Measurements from ENCODE around the gene TMEM178B.

TMEM178B gene

DNA sequence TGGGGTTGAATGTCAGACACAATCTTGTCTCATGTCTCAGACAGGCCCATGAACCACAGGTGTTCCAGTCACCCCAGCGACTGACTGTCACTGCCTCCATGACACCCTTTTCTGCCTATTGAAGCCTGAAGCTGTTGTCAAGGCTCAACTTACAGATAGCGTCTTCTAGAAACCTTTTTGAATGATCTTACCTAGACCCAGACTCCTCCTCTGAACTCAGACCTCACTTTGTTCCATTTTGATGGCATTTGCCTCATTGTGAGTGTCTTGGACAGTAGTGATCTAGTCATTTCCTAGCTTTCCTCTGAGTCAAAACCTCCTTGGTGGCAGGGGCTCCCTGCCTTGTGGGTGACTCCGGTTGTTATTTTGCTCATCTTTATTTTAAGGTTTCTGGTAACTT is 379.0 kb downstream of the TMEM178B start:
- no peak for TF ChIP-seq ZNF335 (tag by site-specific recombination; conservative IDR thresholded peaks at IDR 0.05)
- TF ChIP-seq ZNF585B (tag by site-specific recombination; IDR thresholded peaks at IDR 0.05): no peak
- no peak for TF ChIP-seq ZNF426 (tag by site-specific recombination; IDR thresholded peaks at IDR 0.05)
- TF ChIP-seq ZNF548 (tag by site-specific recombination; IDR thresholded peaks at IDR 0.05): no peak
- no peak for TF ChIP-seq IKZF3 (tag by site-specific recombination; IDR thresholded peaks at IDR 0.05)
- no peak for TF ChIP-seq SCRT1 (tag by site-specific recombination; IDR thresholded peaks at IDR 0.05; ENCODE audit: borderline replicate concordance)
- TF ChIP-seq, protein P1, sequence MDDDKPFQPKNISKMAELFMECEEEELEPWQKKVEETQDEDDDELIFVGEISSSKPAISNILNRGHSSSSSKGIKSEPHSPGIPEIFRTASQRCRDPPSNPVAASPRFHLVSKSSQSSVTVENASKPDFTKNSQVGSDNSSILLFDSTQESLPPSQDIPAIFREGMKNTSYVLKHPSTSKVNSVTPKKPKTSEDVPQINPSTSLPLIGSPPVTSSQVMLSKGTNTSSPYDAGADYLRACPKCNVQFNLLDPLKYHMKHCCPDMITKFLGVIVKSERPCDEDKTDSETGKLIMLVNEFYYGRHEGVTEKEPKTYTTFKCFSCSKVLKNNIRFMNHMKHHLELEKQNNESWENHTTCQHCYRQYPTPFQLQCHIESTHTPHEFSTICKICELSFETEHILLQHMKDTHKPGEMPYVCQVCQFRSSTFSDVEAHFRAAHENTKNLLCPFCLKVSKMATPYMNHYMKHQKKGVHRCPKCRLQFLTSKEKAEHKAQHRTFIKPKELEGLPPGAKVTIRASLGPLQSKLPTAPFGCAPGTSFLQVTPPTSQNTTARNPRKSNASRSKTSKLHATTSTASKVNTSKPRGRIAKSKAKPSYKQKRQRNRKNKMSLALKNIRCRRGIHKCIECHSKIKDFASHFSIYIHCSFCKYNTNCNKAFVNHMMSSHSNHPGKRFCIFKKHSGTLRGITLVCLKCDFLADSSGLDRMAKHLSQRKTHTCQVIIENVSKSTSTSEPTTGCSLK (tag by site-specific recombination; IDR thresholded peaks at IDR 0.05): no peak
- TF ChIP-seq, protein P2, sequence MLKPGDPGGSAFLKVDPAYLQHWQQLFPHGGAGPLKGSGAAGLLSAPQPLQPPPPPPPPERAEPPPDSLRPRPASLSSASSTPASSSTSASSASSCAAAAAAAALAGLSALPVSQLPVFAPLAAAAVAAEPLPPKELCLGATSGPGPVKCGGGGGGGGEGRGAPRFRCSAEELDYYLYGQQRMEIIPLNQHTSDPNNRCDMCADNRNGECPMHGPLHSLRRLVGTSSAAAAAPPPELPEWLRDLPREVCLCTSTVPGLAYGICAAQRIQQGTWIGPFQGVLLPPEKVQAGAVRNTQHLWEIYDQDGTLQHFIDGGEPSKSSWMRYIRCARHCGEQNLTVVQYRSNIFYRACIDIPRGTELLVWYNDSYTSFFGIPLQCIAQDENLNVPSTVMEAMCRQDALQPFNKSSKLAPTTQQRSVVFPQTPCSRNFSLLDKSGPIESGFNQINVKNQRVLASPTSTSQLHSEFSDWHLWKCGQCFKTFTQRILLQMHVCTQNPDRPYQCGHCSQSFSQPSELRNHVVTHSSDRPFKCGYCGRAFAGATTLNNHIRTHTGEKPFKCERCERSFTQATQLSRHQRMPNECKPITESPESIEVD (tag by site-specific recombination; IDR thresholded peaks at IDR 0.05): no peak
- no peak for TF ChIP-seq ZNF214 (tag by site-specific recombination; IDR thresholded peaks at IDR 0.05; ENCODE audit: borderline replicate concordance)
- TF ChIP-seq KLF1 (tag by site-specific recombination; IDR thresholded peaks at IDR 0.05): no peak
- TF ChIP-seq ZBTB17 (tag by site-specific recombination; IDR thresholded peaks at IDR 0.05): no peak
- TF ChIP-seq, protein P3, sequence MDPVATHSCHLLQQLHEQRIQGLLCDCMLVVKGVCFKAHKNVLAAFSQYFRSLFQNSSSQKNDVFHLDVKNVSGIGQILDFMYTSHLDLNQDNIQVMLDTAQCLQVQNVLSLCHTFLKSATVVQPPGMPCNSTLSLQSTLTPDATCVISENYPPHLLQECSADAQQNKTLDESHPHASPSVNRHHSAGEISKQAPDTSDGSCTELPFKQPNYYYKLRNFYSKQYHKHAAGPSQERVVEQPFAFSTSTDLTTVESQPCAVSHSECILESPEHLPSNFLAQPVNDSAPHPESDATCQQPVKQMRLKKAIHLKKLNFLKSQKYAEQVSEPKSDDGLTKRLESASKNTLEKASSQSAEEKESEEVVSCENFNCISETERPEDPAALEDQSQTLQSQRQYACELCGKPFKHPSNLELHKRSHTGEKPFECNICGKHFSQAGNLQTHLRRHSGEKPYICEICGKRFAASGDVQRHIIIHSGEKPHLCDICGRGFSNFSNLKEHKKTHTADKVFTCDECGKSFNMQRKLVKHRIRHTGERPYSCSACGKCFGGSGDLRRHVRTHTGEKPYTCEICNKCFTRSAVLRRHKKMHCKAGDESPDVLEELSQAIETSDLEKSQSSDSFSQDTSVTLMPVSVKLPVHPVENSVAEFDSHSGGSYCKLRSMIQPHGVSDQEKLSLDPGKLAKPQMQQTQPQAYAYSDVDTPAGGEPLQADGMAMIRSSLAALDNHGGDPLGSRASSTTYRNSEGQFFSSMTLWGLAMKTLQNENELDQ (tag by site-specific recombination; IDR thresholded peaks at IDR 0.05; ENCODE audit: low read depth): no peak
- TF ChIP-seq ZSCAN30 (tag by site-specific recombination; IDR thresholded peaks at IDR 0.05): no peak
- no peak for TF ChIP-seq ZXDB (tag by site-specific recombination; IDR thresholded peaks at IDR 0.05)
- Histone ChIP-seq H3K36me3 (ENCODE audit: control insufficient read depth in 2 of 2, insufficient read depth in 1 of 2, low read length in 2 of 2) (no peaks in the 10 kb centered on the region), H3K9me3 (ENCODE audit: control insufficient read depth, insufficient read depth, low read depth, low read length) (no peaks in the 10 kb centered on the region), H3K4me1 (ENCODE audit: control insufficient read depth, insufficient read depth, low read length) (no peaks in the 10 kb centered on the region), H3K4me3 (ENCODE audit: low read depth, low read length) (no peak overlapping the region), H3K27ac (ENCODE audit: extremely low read depth, low read depth, low read length) (no peak overlapping the region)
- CTCF ChIA-PET: no interaction called here
- POLR2A ChIA-PET: no interaction called here

- H3K9me3 ChIP-seq (ENCODE audit: control insufficient read depth, insufficient read depth, low read depth, low read length): no peaks in the 10 kb centered on the region
- no peak overlapping the region for H3K27ac ChIP-seq (ENCODE audit: extremely low read depth, low read depth, low read length)
- H3K36me3 ChIP-seq (ENCODE audit: control insufficient read depth in 2 of 2, insufficient read depth in 1 of 2, low read length in 2 of 2): no peaks in the 10 kb centered on the region
- H3K4me1 ChIP-seq (ENCODE audit: control insufficient read depth, insufficient read depth, low read length): no peaks in the 10 kb centered on the region
- CTCF ChIA-PET: interaction anchor here (0.8 kb wide), 1 partner anchor 79 kb away, joined by 4 read pairs; no protein-coding TSS in a partner anchor
- POLR2A ChIA-PET: no interaction called here
- no peak overlapping the region for H3K4me3 ChIP-seq (ENCODE audit: low read depth, low read length)
- peak; percentile 68 for TF ChIP-seq ZNF596 (tag by site-specific recombination; IDR thresholded peaks at IDR 0.05)
- no peak for TF ChIP-seq ZNF112 (tag by site-specific recombination; IDR thresholded peaks at IDR 0.05)
- TF ChIP-seq, protein P4, sequence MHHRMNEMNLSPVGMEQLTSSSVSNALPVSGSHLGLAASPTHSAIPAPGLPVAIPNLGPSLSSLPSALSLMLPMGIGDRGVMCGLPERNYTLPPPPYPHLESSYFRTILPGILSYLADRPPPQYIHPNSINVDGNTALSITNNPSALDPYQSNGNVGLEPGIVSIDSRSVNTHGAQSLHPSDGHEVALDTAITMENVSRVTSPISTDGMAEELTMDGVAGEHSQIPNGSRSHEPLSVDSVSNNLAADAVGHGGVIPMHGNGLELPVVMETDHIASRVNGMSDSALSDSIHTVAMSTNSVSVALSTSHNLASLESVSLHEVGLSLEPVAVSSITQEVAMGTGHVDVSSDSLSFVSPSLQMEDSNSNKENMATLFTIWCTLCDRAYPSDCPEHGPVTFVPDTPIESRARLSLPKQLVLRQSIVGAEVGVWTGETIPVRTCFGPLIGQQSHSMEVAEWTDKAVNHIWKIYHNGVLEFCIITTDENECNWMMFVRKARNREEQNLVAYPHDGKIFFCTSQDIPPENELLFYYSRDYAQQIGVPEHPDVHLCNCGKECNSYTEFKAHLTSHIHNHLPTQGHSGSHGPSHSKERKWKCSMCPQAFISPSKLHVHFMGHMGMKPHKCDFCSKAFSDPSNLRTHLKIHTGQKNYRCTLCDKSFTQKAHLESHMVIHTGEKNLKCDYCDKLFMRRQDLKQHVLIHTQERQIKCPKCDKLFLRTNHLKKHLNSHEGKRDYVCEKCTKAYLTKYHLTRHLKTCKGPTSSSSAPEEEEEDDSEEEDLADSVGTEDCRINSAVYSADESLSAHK (tag by site-specific recombination; IDR thresholded peaks at IDR 0.05): no peak
- TF ChIP-seq, protein P5, sequence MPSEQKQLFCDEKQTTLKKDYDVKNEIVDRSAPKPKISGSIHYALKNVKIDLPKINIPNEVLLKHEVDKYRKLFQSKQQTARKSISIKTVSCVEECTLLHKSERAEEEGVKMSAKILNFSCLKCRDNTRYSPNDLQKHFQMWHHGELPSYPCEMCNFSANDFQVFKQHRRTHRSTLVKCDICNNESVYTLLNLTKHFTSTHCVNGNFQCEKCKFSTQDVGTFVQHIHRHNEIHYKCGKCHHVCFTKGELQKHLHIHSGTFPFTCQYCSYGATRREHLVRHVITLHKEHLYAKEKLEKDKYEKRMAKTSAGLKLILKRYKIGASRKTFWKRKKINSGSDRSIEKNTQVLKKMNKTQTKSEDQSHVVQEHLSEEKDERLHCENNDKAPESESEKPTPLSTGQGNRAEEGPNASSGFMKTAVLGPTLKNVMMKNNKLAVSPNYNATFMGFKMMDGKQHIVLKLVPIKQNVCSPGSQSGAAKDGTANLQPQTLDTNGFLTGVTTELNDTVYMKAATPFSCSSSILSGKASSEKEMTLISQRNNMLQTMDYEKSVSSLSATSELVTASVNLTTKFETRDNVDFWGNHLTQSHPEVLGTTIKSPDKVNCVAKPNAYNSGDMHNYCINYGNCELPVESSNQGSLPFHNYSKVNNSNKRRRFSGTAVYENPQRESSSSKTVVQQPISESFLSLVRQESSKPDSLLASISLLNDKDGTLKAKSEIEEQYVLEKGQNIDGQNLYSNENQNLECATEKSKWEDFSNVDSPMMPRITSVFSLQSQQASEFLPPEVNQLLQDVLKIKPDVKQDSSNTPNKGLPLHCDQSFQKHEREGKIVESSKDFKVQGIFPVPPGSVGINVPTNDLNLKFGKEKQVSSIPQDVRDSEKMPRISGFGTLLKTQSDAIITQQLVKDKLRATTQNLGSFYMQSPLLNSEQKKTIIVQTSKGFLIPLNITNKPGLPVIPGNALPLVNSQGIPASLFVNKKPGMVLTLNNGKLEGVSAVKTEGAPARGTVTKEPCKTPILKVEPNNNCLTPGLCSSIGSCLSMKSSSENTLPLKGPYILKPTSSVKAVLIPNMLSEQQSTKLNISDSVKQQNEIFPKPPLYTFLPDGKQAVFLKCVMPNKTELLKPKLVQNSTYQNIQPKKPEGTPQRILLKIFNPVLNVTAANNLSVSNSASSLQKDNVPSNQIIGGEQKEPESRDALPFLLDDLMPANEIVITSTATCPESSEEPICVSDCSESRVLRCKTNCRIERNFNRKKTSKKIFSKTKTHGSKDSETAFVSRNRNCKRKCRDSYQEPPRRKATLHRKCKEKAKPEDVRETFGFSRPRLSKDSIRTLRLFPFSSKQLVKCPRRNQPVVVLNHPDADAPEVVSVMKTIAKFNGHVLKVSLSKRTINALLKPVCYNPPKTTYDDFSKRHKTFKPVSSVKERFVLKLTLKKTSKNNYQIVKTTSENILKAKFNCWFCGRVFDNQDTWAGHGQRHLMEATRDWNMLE (tag by site-specific recombination; conservative IDR thresholded peaks at IDR 0.05; ENCODE audit: low read depth): no peak
- TF ChIP-seq ZNF169 (tag by site-specific recombination; IDR thresholded peaks at IDR 0.05): peak; percentile 61; the same call in 1 of the 2 replicates
These were observed 380.5 kb downstream of the TMEM178B start for GRCh38 chr7:141454338-141454737.
